Ascending aorta (tissue), 2 donors: ENCODE data around the gene TP53INP2. TPM values are rescaled to one million over a fixed set of nuclear protein-coding genes. Genes with fewer than 3 reads are reported as not detected.

Experiments used
- DNase-seq, 2 donors: peaks; one replicate each; pipeline ENCODE4 v3.0.0-alpha.2; 2019; ENCODE audit warnings: low spot score in 2 of 2
- H3K27ac ChIP-seq, 2 donors: fragments of 200-600 bp; sonication (generic); one replicate each; pipeline ENCODE4 v1.5.1; 2016 to 2017; ENCODE audit warnings: mild to moderate bottlenecking in 1 of 2
- H3K27me3 ChIP-seq: fragments of 200-600 bp; sonication (generic); one replicate; pipeline ENCODE4 v1.5.1; 2017
- H3K36me3 ChIP-seq, 2 donors: fragments of 200-600 bp; sonication (generic); one replicate each; pipeline ENCODE4 v1.5.1; 2016
- H3K4me1 ChIP-seq, 2 donors: fragments of 200-600 bp; sonication (generic); one replicate each; pipeline ENCODE4 v1.5.1; 2016 to 2017; ENCODE audit warnings: mild to moderate bottlenecking in 1 of 2
- H3K4me3 ChIP-seq, 2 donors: fragments of 200-600 bp; sonication (generic); one replicate each; pipeline ENCODE4 v1.5.1; 2016 to 2017; ENCODE audit warnings: mild to moderate bottlenecking in 1 of 2
- H3K9me3 ChIP-seq, 2 donors: fragments of 200-600 bp; sonication (generic); one replicate each; pipeline ENCODE4 v1.5.1; 2016
- intact Hi-C: fragments of 100-400 bp; cut with DNase I; formaldehyde crosslinking; loops from one replicate; pipeline ENCODE4 v1.15.1; 2023
- total RNA-seq: library from RNA; depleted of rRNA; stranded (reverse); fragments of >200 nt; gene quantifications from one replicate; pipeline ENCODE4 v1.1.0, GENCODE V29; 2016
- TF ChIP-seq, protein P1 (sequence below), 3 experiments: fragments of 200-600 bp in 2 of 3; fragments of 450-650 bp in 1 of 3; sonication (generic) in 2 of 3; IDR thresholded peaks; one replicate each; pipeline ENCODE4 v1.5.1; 2016 to 2019; ENCODE audit warnings: antibody characterized with exemption in 3 of 3, mild to moderate bottlenecking in 1 of 3, moderate library complexity in 1 of 3

TP53INP2 gene
- total RNA-seq, 1 donor from 2014 or later = 6.2 TPM

GRCh38 chr20:34753706-34754461 lies 49.7 kb downstream of the TP53INP2 start:
- no peak overlapping the region for H3K4me3 ChIP-seq
- no peak for DNase-seq
- H3K4me1 ChIP-seq = no peaks in the 10 kb centered on the region
- H3K27ac ChIP-seq = no peak overlapping the region
- TF ChIP-seq, protein P1, sequence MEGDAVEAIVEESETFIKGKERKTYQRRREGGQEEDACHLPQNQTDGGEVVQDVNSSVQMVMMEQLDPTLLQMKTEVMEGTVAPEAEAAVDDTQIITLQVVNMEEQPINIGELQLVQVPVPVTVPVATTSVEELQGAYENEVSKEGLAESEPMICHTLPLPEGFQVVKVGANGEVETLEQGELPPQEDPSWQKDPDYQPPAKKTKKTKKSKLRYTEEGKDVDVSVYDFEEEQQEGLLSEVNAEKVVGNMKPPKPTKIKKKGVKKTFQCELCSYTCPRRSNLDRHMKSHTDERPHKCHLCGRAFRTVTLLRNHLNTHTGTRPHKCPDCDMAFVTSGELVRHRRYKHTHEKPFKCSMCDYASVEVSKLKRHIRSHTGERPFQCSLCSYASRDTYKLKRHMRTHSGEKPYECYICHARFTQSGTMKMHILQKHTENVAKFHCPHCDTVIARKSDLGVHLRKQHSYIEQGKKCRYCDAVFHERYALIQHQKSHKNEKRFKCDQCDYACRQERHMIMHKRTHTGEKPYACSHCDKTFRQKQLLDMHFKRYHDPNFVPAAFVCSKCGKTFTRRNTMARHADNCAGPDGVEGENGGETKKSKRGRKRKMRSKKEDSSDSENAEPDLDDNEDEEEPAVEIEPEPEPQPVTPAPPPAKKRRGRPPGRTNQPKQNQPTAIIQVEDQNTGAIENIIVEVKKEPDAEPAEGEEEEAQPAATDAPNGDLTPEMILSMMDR (IDR thresholded peaks at IDR 0.05) = no peak
- no peaks in the 10 kb centered on the region for H3K9me3 ChIP-seq
- intact Hi-C loops = no loop called here
- H3K36me3 ChIP-seq = peaks cover 57 to 88% of the 10 kb centered on the region in 2 donors
- no peaks in the 10 kb centered on the region for H3K27me3 ChIP-seq

DNA sequence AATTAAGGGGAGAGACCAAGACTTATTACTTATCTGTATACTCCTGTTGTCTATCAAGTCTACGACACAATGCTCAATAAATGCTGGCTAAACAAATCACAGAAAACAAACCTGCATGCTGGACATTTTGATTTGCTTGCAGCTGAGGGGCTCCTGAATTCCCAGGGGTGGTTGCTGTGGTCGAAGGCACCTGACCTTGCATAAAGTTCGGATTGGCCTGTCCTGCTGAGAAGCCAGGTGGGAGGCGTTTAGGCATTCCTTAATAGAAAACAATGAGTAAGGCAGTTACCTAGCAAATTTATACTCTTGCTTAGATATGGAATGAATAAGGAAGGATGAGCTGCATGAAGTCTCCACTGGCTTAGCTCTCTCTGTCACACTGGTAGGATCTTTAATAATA lies 50.5 kb downstream of the TP53INP2 start:
- intact Hi-C loops = no loop called here
- H3K4me3 ChIP-seq = no peak overlapping the region
- H3K4me1 ChIP-seq = no peaks in the 10 kb centered on the region
- no peak for DNase-seq
- peaks cover 50 to 87% of the 10 kb centered on the region in 2 donors for H3K36me3 ChIP-seq
- TF ChIP-seq, protein P1 (IDR thresholded peaks at IDR 0.05) = no peak
- no peaks in the 10 kb centered on the region for H3K9me3 ChIP-seq
- H3K27me3 ChIP-seq = no peaks in the 10 kb centered on the region
- no peak overlapping the region for H3K27ac ChIP-seq

DNA sequence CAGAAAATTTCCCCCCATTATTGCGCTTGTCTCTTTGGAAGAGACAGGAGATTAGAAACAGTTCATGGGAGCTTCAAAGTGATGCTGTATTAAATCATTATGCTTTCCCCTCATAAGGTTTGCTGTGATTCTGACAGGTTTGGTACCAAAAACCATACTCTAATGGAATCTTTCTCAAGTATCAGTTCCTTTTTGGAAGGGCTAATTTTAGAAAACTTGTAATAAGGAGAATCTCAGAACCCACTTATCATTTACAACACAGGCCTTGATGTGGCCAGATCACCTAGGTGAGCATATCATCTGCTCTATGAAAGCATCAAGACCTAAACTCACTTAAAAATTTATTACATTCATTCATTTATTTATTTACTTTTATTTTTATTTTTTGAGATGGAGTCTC lies 51.2 kb downstream of the TP53INP2 start:
- DNase-seq = no peak
- Histone ChIP-seq H3K27me3 (no peaks in the 10 kb centered on the region), H3K36me3 (peaks cover 43 to 87% of the 10 kb centered on the region in 2 donors), H3K4me1 (no peaks in the 10 kb centered on the region), H3K9me3 (no peaks in the 10 kb centered on the region), H3K4me3 (no peak overlapping the region), H3K27ac (no peak overlapping the region)
- TF ChIP-seq, protein P1 (IDR thresholded peaks at IDR 0.05) = no peak
- intact Hi-C loops = no loop called here

DNA sequence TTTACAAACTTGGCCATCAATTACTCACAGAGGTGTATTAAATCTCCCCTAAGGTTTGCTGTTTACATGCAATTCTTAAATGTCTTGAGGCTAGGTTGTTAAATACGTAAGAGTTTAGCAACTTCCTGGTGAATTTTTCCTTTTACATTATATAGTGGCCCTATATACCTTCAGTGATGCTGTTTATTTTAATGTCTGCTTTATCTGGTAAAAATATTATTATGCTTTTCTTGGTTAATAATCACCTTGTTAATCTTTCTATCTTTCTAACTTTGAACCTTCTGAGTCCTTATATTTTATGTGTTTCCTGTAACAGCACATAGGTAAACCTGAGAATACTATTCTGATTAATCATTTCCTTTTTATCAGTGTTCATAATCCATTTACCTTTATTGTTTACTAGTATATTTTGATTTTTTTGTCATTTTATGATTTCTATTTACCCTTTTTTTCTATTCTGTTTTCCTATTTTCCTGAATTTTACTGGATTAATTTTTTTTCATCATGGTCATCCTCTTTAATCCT lies 57.9 kb downstream of the TP53INP2 start:
- H3K4me3 ChIP-seq = no peak overlapping the region
- no peaks in the 10 kb centered on the region for H3K4me1 ChIP-seq
- peaks cover 53 to 71% of the 10 kb centered on the region in 2 donors for H3K36me3 ChIP-seq
- no peaks in the 10 kb centered on the region for H3K9me3 ChIP-seq
- intact Hi-C loops = loop anchor here (10.0 kb wide), 1 partner anchor 447 kb away; no protein-coding TSS in a partner anchor
- no peak for DNase-seq
- no peak overlapping the region for H3K27ac ChIP-seq
- TF ChIP-seq, protein P1 (IDR thresholded peaks at IDR 0.05) = no peak
- H3K27me3 ChIP-seq = no peaks in the 10 kb centered on the region

Other genes starting within 250 kb of the TP53INP2 start
- 148 TPM for gene DYNLRB1, start 187.9 kb upstream of the TP53INP2 start, total RNA-seq
- gene MAP1LC3A, start 145.6 kb upstream of the TP53INP2 start, total RNA-seq = 131 TPM
- 41.5 TPM for gene PIGU, start 27.3 kb upstream of the TP53INP2 start, total RNA-seq
- gene NCOA6, start 121.3 kb downstream of the TP53INP2 start, total RNA-seq = 21.6 TPM
- 25.5 TPM for gene GGT7, start 168.5 kb downstream of the TP53INP2 start, total RNA-seq
- gene ACSS2, start 172.3 kb downstream of the TP53INP2 start, total RNA-seq = 156 TPM